Mucosa of rectum (tissue), 2 donors: ENCODE data around the gene RYR2.
"Not testable (repeated sequence)": the region's sequence is repeated elsewhere in the genome, so short reads cannot be mapped to it uniquely, and the experiment has no call there.

Experiments
- H3K27ac ChIP-seq, 2 donors: one replicate each; pipeline ENCODE4 v1.7.0; 2013; ENCODE audit warnings: inconsistent platforms in 2 of 2, low read depth in 2 of 2, low read length in 2 of 2
- H3K27me3 ChIP-seq, 2 donors: one replicate each; pipeline ENCODE4 v1.7.0; 2013; ENCODE audit warnings: low read length in 2 of 2; ENCODE audit not compliant: control insufficient read depth in 2 of 2, insufficient read depth in 2 of 2
- H3K36me3 ChIP-seq, 2 donors: one replicate each; pipeline ENCODE4 v1.7.0; 2013; ENCODE audit warnings: low read length in 2 of 2; ENCODE audit not compliant: control insufficient read depth in 2 of 2, insufficient read depth in 2 of 2
- H3K4me1 ChIP-seq, 2 donors: one replicate each; pipeline ENCODE4 v1.7.0; 2013; ENCODE audit warnings: low read length in 2 of 2, mild to moderate bottlenecking in 1 of 2; ENCODE audit not compliant: control insufficient read depth in 2 of 2, insufficient read depth in 2 of 2
- H3K4me3 ChIP-seq, 2 donors: one replicate each; pipeline ENCODE4 v1.7.0; 2013; ENCODE audit warnings: low read length in 2 of 2
- H3K9ac ChIP-seq, 2 donors: one replicate each; pipeline ENCODE4 v1.7.0; 2013; ENCODE audit warnings: low read length in 2 of 2, low read depth in 1 of 2, mild to moderate bottlenecking in 1 of 2
- H3K9me3 ChIP-seq, 2 donors: one replicate each; pipeline ENCODE4 v1.7.0; 2013; ENCODE audit warnings: low read length in 2 of 2; ENCODE audit not compliant: control insufficient read depth in 2 of 2
- donor health status: healthy.
- donor health status: Normal muscosa, but diverticular disease.

The RYR2 gene

DNA sequence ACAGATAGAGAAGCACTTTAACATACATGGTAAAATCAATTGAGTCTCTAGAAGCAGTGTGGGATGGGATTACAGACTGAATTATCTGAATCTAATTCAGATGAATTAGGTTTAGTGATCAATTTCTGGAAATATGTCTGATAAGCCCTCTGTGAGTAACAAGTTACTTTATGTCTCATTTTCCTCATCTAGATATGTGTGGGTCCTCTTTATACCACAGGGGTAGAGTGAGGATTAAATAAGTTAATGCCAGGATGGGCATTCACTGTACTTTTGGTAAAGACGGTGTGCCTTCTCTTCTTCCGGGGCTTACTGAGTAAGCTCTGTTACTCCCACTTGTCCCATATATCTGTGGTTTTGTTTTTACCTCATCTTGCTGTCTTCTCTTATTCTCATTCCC, 225.8 kb downstream of the RYR2 start:
- no peak overlapping the region for H3K4me3 ChIP-seq
- H3K27ac ChIP-seq, result no peak overlapping the region
- no peaks in the 10 kb centered on the region for H3K9me3 ChIP-seq
- H3K27me3 ChIP-seq, result no peaks in the 10 kb centered on the region
- no peaks in the 10 kb centered on the region for H3K36me3 ChIP-seq
- H3K4me1 ChIP-seq, result no peaks in the 10 kb centered on the region
- no peak overlapping the region for H3K9ac ChIP-seq

- H3K9me3 ChIP-seq, result no peaks in the 10 kb centered on the region
- no peak overlapping the region for H3K27ac ChIP-seq
- H3K9ac ChIP-seq, result no peak overlapping the region
- no peaks in the 10 kb centered on the region for H3K4me1 ChIP-seq
- H3K36me3 ChIP-seq, result no peaks in the 10 kb centered on the region
- H3K27me3 ChIP-seq, result no peaks in the 10 kb centered on the region
- no peak overlapping the region for H3K4me3 ChIP-seq
Observed at GRCh38 chr1:237269938-237270337, 228.0 kb downstream of the RYR2 start.

GRCh38 chr1:237270353-237270752, 228.4 kb downstream of the RYR2 start:
- Histone ChIP-seq H3K27ac (no peak overlapping the region), H3K4me1 (no peaks in the 10 kb centered on the region), H3K36me3 (no peaks in the 10 kb centered on the region), H3K27me3 (no peaks in the 10 kb centered on the region), H3K9me3 (no peaks in the 10 kb centered on the region), H3K9ac (no peak overlapping the region), H3K4me3 (no peak overlapping the region)

- H3K27me3 ChIP-seq, H3K27ac ChIP-seq, H3K9me3 ChIP-seq, H3K9ac ChIP-seq, H3K4me3 ChIP-seq, H3K36me3 ChIP-seq, H3K4me1 ChIP-seq: not testable (repeated sequence)
Observed at GRCh38 chr1:237277994-237278393, 236.0 kb downstream of the RYR2 start.

GRCh38 chr1:237279629-237280028, 237.6 kb downstream of the RYR2 start:
- Histone ChIP-seq H3K27ac (no peak overlapping the region), H3K4me3 (no peak overlapping the region), H3K36me3 (no peaks in the 10 kb centered on the region), H3K9me3 (no peaks in the 10 kb centered on the region), H3K4me1 (no peaks in the 10 kb centered on the region), H3K27me3 (no peaks in the 10 kb centered on the region), H3K9ac (no peak overlapping the region)

DNA sequence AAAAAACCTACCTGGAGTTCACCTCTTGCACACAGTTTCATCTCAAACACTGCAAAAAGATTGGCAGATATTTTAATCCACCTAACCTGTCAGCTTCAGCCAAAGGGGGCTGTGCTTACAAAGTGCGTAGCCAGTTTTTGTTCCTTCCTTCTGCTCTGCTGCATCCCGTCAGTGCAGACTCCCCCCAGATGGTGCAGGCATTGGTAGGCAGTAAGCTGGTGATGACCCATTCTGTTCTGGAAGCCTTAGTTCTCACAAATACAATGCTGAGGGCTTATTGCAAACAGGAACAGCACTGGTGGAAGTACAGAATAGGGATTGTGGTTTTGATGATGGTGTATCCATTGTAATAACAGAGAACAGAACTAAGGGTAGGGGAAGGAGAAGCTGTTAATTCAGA, 239.5 kb downstream of the RYR2 start:
- H3K27me3 ChIP-seq, result no peaks in the 10 kb centered on the region
- H3K9ac ChIP-seq, result no peak overlapping the region
- no peaks in the 10 kb centered on the region for H3K36me3 ChIP-seq
- H3K27ac ChIP-seq, result no peak overlapping the region
- no peak overlapping the region for H3K4me3 ChIP-seq
- no peaks in the 10 kb centered on the region for H3K4me1 ChIP-seq
- no peaks in the 10 kb centered on the region for H3K9me3 ChIP-seq

DNA sequence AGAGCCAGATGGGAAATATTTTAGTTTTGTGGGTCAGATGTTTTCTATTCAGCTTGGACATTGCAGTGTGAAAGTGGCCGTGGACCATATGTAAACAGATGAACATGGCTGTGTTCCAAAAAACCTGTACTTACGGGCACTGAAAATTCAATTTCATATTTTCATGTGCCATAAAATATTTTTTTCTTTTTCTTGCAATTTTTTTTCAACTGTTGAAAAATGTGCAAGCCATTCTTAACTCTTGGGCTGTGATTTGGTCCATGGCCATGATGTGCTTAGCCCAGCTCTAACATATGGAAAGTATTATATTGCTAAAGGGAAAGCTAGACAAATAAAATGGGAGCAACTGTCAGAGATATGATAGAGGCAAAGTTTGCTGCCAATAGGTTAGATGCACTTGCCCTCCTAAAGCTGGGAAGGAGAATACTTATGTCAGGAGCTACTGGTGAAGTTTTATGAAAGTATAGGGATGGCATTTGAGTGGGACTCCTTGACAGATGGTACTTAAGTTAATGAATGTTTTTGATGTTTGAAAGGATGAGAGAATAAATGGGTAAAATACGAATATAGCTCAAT, 240.3 kb downstream of the RYR2 start:
- Histone ChIP-seq H3K27ac (no peak overlapping the region), H3K4me1 (no peaks in the 10 kb centered on the region), H3K27me3 (no peaks in the 10 kb centered on the region), H3K4me3 (no peak overlapping the region), H3K36me3 (no peaks in the 10 kb centered on the region), H3K9me3 (no peaks in the 10 kb centered on the region), H3K9ac (no peak overlapping the region)

GRCh38 chr1:237287876-237288521, 246.0 kb downstream of the RYR2 start:
- no peaks in the 10 kb centered on the region for H3K4me1 ChIP-seq
- no peak overlapping the region for H3K4me3 ChIP-seq
- no peaks in the 10 kb centered on the region for H3K9me3 ChIP-seq
- H3K9ac ChIP-seq, result no peak overlapping the region
- H3K27me3 ChIP-seq, result no peaks in the 10 kb centered on the region
- no peak overlapping the region for H3K27ac ChIP-seq
- H3K36me3 ChIP-seq, result no peaks in the 10 kb centered on the region

DNA sequence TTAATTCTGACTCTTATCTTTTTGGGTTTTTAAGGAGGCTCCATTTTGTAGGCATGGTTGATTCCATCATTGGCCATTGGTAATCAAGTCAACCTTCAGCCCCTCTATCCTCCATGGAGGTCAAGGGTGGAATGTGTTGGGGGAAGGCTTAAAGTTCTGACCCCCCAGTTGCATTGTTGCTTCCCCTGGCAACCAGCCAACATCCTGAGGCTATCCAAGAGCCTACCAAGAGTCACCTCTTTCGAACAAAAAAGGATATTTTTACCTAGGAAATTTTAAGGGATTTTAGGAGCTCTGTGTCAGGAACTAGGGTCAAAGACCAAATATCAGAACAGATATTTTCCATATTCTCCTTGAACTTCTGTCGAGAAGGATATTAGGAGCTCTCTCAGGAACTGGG, 251.8 kb downstream of the RYR2 start:
- no peaks in the 10 kb centered on the region for H3K4me1 ChIP-seq
- no peak overlapping the region for H3K4me3 ChIP-seq
- no peaks in the 10 kb centered on the region for H3K36me3 ChIP-seq
- H3K27me3 ChIP-seq, result no peaks in the 10 kb centered on the region
- H3K9ac ChIP-seq, result no peak overlapping the region
- no peaks in the 10 kb centered on the region for H3K9me3 ChIP-seq
- H3K27ac ChIP-seq, result no peak overlapping the region

DNA sequence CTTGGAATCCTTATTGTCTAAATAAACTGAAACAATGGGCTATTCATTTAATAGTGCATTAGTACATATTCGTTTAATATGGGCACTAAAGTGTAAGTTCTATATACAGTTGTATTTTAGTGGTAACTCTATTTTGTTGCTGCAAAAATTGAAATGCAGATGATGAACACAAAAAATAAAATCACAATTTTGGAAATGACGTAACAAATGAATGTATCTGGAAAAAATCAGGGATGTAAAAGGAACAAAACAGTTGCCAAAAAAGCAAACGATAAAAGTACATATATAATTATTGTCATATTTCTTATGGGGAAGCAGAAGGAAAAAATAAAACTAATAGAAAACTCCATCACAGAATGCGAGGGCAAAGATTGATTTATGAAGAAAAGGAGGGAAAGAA, 254.9 kb downstream of the RYR2 start:
- Histone ChIP-seq H3K27ac (no peak overlapping the region), H3K4me1 (no peaks in the 10 kb centered on the region), H3K27me3 (no peaks in the 10 kb centered on the region), H3K4me3 (no peak overlapping the region), H3K36me3 (no peaks in the 10 kb centered on the region), H3K9ac (no peak overlapping the region), H3K9me3 (no peaks in the 10 kb centered on the region)
